Ureter (tissue), 1 donor: ENCODE results near the gene TAS2R41. TPM values are rescaled to one million over a fixed set of nuclear protein-coding genes. Genes with fewer than 3 reads are reported as not detected.

ENCODE experiments used
- DNase-seq: peaks from one replicate; pipeline ENCODE4 v3.0.0-alpha.2; 2020; ENCODE audit warnings: low spot score
- total RNA-seq: library from RNA; stranded (reverse); gene quantifications from one replicate; pipeline ENCODE4 v1.2.4, GENCODE V29; 2023
- donor health status: DM: yes; HTN: yes; CAD: no.

TAS2R41 gene
- not detected for total RNA-seq

- DNase-seq, result no peak
These were observed at the start of gene TAS2R41 for GRCh38 chr7:143477501-143478150. TSS of gene TAS2R41 (plus strand) at chr7:143477873. CDS start at chr7:143477873, 0 bp downstream.

DNA sequence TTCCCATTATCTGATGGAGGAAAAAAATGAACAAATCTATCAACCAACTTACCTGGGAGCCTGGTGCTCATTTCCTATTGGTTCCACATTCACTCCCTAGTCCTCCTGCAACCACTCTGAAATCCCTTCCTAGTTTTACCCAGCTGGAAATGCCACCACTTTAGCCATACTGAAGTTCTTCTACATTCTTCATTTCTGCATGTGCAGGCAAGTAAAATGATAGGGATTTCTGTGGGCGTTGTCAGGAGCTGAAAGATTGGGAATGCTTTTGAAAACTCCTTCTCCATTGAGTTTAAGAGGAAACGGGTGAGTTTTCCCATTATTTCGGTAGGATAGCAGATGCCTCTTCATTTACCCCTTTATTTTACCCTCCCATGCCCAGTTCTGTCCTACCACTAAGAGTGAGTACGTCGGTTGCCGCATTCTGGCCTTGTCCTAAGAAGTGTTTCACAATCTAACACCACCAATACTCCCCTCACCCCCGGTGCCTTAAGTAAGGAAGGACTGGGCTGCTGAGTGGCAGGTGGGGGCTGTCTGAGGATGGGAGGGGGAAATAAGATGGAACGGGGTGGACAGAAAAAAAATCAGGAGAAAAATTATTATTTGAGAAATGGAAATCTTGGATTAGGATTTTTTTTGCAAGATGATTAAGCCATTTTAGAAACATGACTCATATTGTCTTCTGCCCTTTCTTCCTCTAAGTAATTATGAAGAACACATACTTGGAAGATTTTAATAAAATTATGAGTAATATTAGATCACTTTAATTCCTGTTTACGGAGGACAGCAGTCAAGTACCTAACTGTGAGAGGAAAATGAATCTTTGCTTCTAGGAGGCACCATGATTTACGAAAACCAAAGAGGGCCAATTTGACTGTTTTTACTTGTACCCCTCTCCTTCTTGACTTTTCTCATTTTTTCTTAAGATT, 47.6 kb upstream of the TAS2R41 start:
- no peak for DNase-seq

- no peak for DNase-seq
These were observed 46.6 kb upstream of the TAS2R41 start for GRCh38 chr7:143431109-143431508.

DNA sequence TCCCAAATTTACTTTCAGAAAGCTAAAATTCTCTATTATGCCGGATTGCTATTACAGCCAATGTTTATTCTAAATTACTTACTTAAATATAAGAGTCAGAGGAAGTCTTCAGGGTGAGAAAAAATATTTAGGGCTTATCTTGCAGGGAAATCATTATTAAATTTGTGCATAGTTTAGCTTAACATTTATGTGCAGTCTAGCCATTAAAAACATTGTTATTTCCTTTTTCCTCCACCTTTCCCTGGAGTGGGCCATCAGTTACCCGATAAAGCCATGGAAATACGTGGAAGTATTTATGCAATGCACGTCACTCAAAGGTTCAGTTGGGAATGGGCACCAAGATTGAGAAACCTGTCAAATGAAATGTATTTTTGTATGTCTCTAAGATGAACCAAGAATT, 43.9 kb upstream of the TAS2R41 start:
- no peak for DNase-seq

- peak; percentile 60 for DNase-seq
These were observed 43.0 kb upstream of the TAS2R41 start for GRCh38 chr7:143434660-143435059.

GRCh38 chr7:143435266-143435665, 42.4 kb upstream of the TAS2R41 start:
- DNase-seq, result no peak

DNA sequence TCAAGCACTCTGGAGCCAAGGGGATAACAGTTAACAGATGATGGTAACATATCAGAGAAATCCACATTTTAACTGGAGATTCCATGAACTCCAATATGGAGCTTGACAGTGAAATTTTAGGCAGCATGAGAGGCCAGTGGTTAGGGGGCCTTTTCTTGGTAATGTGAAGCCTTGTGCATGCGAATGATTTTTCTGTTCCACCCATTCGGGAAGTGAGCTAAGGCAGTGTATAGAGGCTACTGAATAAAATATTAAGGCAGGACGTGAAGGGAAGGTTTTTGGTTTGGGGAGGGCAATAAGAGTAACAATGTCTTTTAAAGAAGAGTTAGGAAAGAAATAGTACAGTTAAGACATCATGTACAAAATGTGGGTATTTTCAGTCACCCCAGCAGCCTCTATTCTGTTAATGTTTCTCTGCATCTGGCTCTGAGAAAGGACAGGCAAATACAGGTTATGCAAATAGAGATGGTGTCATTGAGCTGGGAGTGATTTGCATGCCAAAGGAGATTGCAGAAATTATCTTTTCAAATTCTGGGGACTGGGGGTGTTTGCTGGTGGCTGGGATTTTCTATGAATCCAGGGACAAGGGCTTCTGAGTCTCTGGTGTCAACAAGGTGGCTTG, 41.2 kb upstream of the TAS2R41 start:
- no peak for DNase-seq

DNA sequence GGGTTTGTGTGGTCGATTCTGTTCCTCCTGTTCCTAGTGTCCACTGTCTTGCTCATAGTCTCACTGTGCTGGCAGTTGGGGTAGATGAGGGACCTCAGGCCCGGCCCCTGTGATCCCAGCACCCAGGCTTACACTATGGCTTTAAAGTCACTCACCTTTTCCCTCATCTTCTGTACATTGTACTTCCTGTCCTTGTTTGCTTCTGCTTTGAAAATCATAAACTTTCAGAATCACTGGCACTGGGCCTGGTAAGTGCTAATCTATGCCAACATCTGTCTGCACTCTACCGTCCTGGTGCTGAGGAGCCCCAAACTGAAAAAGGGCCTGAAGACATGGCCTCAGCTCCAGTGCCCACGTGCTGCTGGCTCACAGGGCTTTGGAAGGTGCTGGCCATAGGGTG, 40.1 kb upstream of the TAS2R41 start:
- DNase-seq, result no peak

GRCh38 chr7:143439866-143440265, 37.8 kb upstream of the TAS2R41 start:
- DNase-seq, result no peak

- DNase-seq, result no peak
These were observed 34.5 kb upstream of the TAS2R41 start, which contains the start of gene TAS2R60 for GRCh38 chr7:143443153-143443552. TSS of gene TAS2R60 (plus strand) at chr7:143443453. CDS start at chr7:143443453, 0 bp downstream.

- DNase-seq, result no peak
These were observed 33.5 kb upstream of the TAS2R41 start for GRCh38 chr7:143444063-143444782.

DNA sequence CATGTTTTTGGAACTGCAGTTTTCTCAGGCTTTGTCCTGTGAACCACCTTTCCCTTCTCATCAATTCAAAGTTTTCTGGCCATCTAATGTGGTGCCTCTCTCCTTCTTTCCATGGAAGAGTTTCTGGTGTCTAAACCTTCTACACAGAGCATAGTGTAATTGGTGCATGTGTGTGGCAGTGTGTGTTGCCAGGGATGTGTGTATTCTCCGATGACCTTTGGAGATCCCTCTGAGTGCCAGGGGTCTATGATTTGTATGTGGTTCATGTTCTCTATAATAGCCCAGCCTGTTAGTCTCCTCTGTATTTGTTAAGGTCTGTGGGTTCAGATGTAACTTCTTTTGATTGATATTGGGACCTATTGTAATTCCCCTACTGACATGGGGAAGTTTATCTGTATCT, 32.9 kb upstream of the TAS2R41 start:
- no peak for DNase-seq

DNA sequence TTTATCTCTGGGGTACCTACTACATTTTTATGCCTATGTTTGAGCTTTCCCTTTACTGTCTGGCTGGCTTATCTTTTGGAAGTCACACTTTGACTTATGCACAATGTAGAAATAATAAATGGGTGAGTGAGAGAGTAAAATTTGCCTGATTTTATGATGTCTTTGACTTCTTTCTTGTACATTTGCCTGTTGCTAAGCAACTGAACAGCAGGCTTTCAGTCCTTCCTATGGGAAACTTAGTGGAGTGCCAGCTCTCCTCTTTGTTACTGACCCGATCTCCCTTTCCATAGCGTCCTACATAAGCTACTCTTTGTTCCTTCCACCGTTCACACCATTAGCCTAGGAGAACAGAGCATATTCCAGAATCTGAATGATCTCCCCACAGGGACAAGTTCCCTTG, 30.2 kb upstream of the TAS2R41 start:
- DNase-seq, result no peak

GRCh38 chr7:143448429-143448828, 29.2 kb upstream of the TAS2R41 start:
- DNase-seq, result no peak

DNA sequence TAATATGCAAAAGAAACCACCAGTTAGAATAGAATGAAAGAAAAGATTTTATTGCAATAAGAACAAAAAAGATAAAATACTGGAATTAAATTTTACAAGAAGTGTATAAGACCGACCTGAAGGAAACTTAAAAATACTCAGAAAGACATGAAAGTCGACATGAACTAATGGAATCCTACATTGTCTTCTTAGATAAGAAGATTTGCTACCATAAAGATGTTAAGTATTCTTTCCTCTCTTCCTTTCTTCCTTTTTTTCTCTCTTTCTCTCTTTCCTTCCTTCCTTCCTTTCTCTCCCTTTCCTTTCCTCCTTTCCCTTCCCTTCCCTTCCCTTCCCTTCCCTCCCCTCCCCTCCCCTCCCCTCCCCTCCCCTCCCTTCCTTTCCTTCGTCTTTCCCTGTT, 27.9 kb upstream of the TAS2R41 start:
- no peak for DNase-seq

DNA sequence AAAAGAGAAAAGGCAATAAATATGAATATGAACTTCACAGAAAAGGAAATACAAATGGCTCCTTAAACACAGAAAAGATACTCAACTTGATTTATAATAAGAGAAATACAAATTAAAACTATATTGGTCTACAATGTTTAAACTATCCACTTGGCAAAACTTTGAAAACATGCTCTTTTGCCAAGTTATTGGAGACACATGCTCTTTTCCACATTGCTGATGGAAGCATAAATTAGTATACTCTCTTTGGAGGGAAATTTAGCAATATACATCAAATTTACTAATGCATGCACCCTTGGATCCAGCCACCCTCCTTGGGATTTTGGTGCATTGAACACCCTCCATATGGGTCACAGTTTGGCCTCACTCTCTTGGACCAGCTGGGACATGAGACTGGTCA, 26.6 kb upstream of the TAS2R41 start:
- DNase-seq, result no peak

- no peak for DNase-seq
These were observed 25.9 kb upstream of the TAS2R41 start for GRCh38 chr7:143451746-143452145.

- no peak for DNase-seq
These were observed 25.2 kb upstream of the TAS2R41 start for GRCh38 chr7:143452495-143452894.

DNA sequence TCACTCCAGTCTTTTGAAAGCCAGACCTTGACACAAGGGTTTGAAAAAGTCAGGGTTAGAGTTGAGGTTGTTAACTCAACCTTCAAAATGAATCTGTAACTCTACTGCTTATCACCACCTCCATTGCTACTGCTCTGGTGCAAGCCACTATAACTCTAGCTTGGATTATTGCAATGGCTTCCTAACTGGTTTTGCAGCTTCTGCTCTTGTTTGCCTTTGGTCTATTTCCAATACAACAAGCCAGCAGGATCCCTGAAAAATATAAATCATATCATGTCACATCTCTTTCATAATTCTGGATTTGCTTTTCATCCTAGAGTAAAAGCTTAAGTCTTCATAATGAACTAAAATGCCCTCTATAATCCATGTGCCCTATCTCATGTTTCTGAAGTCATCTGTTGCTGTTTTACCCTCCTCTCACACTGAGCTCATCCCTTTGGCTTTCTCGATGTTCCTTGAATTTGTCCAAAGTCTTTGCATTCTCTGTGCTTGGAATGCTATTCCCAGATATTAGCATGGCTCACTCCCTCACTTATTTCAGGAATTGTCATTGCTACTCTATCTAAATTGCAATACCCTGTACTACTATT, 23.5 kb upstream of the TAS2R41 start:
- DNase-seq, result no peak

DNA sequence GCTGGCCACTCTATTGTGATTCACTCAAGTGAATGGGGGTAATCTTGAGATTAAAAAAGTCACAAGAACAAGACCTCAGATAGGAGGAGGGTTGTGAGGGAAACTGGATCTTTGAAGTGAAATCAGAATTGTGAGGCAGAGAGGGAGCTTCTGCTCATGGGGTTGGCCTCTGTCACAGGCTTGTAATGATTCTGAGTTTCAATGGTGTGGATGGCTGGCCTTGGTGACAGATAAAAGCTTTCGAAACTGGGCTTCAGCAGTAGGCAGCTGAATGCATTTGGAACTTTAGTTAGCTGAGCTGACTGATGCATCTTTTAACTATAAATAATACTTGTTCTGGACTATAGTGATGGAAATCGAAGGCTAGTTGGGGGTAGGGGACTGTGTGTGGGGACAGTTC, 22.2 kb upstream of the TAS2R41 start:
- no peak for DNase-seq

- no peak for DNase-seq
These were observed 21.7 kb upstream of the TAS2R41 start for GRCh38 chr7:143455942-143456341.
